Kidney (tissue), 14 donors: ENCODE results near the gene RGS9. TPM values are rescaled to one million over a fixed set of nuclear protein-coding genes. Genes with fewer than 3 reads are reported as not detected.
A peak's percentile ranks its signal among the peaks of the same experiment; 100 is the strongest.

ENCODE experiments used
- DNase-seq, 5 donors: peaks; one replicate each; pipeline ENCODE4 v3.0.0-alpha.2; 2013 to 2020
- FAIRE-seq: peaks from 2 replicates; lab custom pipeline; 2012; peaks lifted over from hg19 to GRCh38; lab: Jason Lieb, UNC
- H3K27ac ChIP-seq, 2 donors: one replicate each; pipeline ENCODE4 v1.7.0; 2013; ENCODE audit warnings: low read depth in 2 of 2, low read length in 2 of 2, inconsistent platforms in 1 of 2
- H3K27me3 ChIP-seq: one replicate; pipeline ENCODE4 v1.7.1; 2013; ENCODE audit warnings: low read length, inconsistent platforms; ENCODE audit not compliant: control insufficient read depth, insufficient read depth
- H3K36me3 ChIP-seq, 3 donors: one replicate each; pipeline versions ENCODE4 v1.7.0 to v1.7.1; 2013; ENCODE audit warnings: low read length in 3 of 3, control low read depth in 1 of 3, inconsistent platforms in 1 of 3; ENCODE audit not compliant: insufficient read depth in 3 of 3, control insufficient read depth in 2 of 3
- H3K4me1 ChIP-seq, 3 donors: one replicate each; pipeline versions ENCODE4 v1.7.0 to v1.7.1; 2013; ENCODE audit warnings: low read length in 3 of 3, inconsistent platforms in 1 of 3, low read depth in 1 of 3; ENCODE audit not compliant: control insufficient read depth in 2 of 3, insufficient read depth in 2 of 3
- H3K4me3 ChIP-seq, 3 donors: one replicate each; pipeline versions ENCODE4 v1.7.0 to v1.8.1; 2013; ENCODE audit warnings: low read length in 3 of 3, control low read depth in 1 of 3, inconsistent platforms in 1 of 3
- H3K9ac ChIP-seq, 3 donors: one replicate each; pipeline versions ENCODE4 v1.7.0 to v1.7.1; 2013; ENCODE audit warnings: low read length in 3 of 3, control low read depth in 1 of 3, inconsistent platforms in 1 of 3
- H3K9me3 ChIP-seq, 3 donors: one replicate each; pipeline versions ENCODE4 v1.7.0 to v1.7.1; 2013; ENCODE audit warnings: low read length in 3 of 3, control low read depth in 1 of 3, inconsistent platforms in 1 of 3; ENCODE audit not compliant: control insufficient read depth in 2 of 3, insufficient read depth in 1 of 3
- CTCF ChIP-seq: IDR thresholded peaks from 3 replicates; pipeline ENCODE4 v1.5.1; 2012; ENCODE audit warnings: mild to moderate bottlenecking, moderate library complexity, borderline replicate concordance; ENCODE audit not compliant: insufficient read depth; ENCODE audit errors: extremely low read depth
- intact Hi-C: fragments of 100-400 bp; cut with DNase I; formaldehyde crosslinking; loops from one replicate; pipeline ENCODE4 v1.11.1; 2022
- polyA plus RNA-seq: library from polyadenylated mRNA; stranded (reverse); fragments of 350-450 nt; fragmentation: Illumina TruSeq; extraction: RNeasy Lipid Tissue Mini Kit (QIAGEN cat#74804); gene quantifications from one replicate; pipeline ENCODE4 v1.2.3, GENCODE V29; 2014; ENCODE audit warnings: low read depth, low replicate concordance; ENCODE audit not compliant: insufficient read depth
- total RNA-seq: library from RNA; stranded (reverse); fragmentation: NEBNext Ultra II Directional; extraction: Animal tissue kit (Norgen Biotek cat#: 25700); gene quantifications from one replicate; pipeline ENCODE4 v1.2.1, GENCODE V29; 2021
- donor health status: control.
- donor health status: control.
- donor health status: control.
- donor health status: control.
- donor health status: control.
- donor health status: DM: yes; HTN: yes; CAD: no.
- donor health status: Normal renal cell carcinoma (clear cell type).

RGS9 gene
- total and polyA plus RNA-seq, 2 donors from 2014 or later: 4.2 to 7.2 TPM

GRCh38 chr17:65121368-65121767 is 15.8 kb upstream of the RGS9 start:
- H3K27ac ChIP-seq: no peak overlapping the region
- FAIRE-seq: no peak
- intact Hi-C loops: no loop called here

DNA sequence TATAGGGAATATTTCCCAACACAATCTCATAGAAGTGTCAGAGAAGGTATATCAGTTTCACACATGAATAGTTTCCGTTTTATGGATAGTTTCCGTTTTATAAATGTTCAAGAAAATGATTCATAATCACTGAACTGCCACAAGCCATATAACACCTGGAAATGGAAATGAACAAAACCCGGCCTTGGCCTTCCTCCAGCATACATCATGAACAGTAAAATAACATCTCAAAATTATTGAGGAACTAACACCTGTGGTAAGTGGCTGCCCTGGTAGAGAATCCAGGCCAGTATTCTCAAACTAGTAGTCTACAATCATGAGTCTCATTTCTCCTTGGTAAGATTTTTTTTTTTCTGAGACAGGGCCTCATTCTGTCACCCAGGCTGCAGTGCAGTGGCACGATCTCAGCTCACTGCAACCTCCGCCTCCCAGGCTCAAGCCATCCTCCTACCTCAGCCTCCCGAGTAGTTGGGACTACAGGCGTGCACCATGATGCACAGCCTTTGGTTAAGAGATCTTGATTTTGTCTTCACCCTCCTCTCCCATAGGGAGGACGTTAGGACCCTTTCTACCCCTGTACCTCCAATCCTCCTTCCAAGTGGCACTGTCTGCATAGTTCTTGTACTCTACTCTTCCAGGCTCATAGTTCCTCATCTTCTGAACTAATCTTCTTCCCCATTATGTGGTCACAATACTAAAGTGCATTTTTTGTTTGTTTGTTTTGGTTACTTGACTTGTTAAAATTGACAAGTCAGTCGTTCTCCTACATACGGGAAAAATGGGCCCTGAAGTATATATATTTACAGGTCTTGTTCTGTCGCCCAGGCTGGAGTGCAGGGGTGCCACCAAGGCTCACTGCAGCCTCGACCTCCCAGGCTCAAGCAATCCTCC is 15.0 kb upstream of the RGS9 start:
- Histone ChIP-seq H3K4me3 (peak overlapping the region; percentile 59 to 76 (median 70)), H3K27ac (no peak overlapping the region), H3K9ac (no peak overlapping the region), H3K27me3 (no peaks in the 10 kb centered on the region), H3K36me3 (no peaks in the 10 kb centered on the region), H3K9me3 (no peaks in the 10 kb centered on the region), H3K4me1 (peaks cover 0 to 5% (median 3%) of the 10 kb centered on the region in 3 donors)
- intact Hi-C loops: no loop called here
- no peak for TF ChIP-seq CTCF
- DNase-seq: no peak
- FAIRE-seq: no peak

More at GRCh38 chr17:65121368-65121767, 15.8 kb upstream of the RGS9 start:
- no peaks in the 10 kb centered on the region for H3K27me3 ChIP-seq
- peaks cover 0 to 5% (median 3%) of the 10 kb centered on the region in 3 donors for H3K4me1 ChIP-seq
- TF ChIP-seq CTCF: no peak
- no peaks in the 10 kb centered on the region for H3K9me3 ChIP-seq
- H3K36me3 ChIP-seq: no peaks in the 10 kb centered on the region
- H3K9ac ChIP-seq: no peak overlapping the region
- no peak for DNase-seq
- H3K4me3 ChIP-seq: no peak overlapping the region

DNA sequence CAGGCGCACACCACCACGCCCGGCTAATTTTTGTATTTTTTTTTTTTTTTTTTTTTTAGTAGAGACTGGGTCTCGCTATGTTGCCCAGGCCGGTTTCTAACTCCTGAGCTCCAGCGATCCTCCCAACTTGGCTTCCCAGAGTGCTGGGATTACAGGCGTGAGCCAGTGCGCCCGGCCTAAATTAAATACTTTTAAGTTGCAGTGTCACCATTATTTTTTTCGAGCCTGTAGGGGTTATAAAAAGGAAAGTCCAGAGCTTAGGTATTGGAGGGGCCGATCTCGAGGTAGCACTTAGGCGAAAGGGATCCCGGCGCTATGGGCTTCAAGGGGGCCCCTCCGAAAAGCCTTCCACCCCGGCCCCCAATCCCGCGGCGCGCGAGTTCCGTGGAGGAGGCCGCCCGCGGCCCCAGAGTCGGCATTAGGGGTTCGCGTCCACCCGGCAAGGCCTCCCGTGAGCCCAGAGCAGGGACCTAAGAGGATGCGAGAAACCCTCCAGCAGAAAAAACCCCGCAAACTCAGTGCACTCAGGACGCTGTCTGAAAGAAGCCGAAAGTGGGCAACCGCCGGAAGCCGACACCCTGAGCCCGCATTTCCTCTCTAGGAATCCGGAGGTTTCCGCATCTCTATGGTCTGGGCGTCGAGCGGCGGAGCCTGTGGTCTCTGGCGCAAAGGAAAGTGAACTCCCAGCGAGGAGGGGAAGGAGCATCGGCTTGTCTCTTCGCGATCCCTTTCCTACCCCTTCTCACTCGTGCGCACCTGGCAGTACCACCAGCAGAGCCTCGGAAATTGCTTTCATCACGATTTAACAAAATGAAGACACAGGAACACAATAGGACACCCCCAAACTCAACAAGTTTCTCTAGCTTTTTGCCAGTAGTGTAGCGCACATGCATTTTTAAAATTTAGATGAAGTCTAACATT is 14.1 kb upstream of the RGS9 start:
- no peaks in the 10 kb centered on the region for H3K27me3 ChIP-seq
- DNase-seq (peak; percentile 90 to 97 (median 93)), FAIRE-seq (no peak)
- H3K9me3 ChIP-seq: no peaks in the 10 kb centered on the region
- peak overlapping the region; percentile 63 to 66 for H3K27ac ChIP-seq
- H3K36me3 ChIP-seq: no peaks in the 10 kb centered on the region
- peak overlapping the region; percentile 59 to 76 (median 70) for H3K4me3 ChIP-seq
- H3K4me1 ChIP-seq: peaks cover 0 to 3% (median 0%) of the 10 kb centered on the region in 3 donors
- intact Hi-C loops: no loop called here
- peak overlapping the region; percentile 33 to 79 (median 75) for H3K9ac ChIP-seq
- TF ChIP-seq CTCF: no peak
